NCI-H748 treated with DMSO at 0.1 percent for 48 hours (cell line): ENCODE data around the gene XPR1.
A peak's percentile ranks its signal among the peaks of the same experiment; 100 is the strongest.

Experiments used
- DNase-seq: peaks from one replicate; lab custom pipeline; 2025; lab: John Stamatoyannopoulos, UW

The XPR1 gene

GRCh38 chr1:180631766-180632325 is at the start of gene XPR1:
Gene XPR1 (plus strand): TSS chr1:180632022. CDS start chr1:180632202, 180 bp downstream.
- peak; percentile 91 for DNase-seq

GRCh38 chr1:180584869-180585268 is 47.0 kb upstream of the XPR1 start:
- DNase-seq = no peak

- DNase-seq = no peak
These were observed 45.8 kb upstream of the XPR1 start for GRCh38 chr1:180585994-180586359.

- peak; percentile 43 for DNase-seq
These were observed 45.1 kb upstream of the XPR1 start for GRCh38 chr1:180586671-180587155.

- no peak for DNase-seq
These were observed 43.7 kb upstream of the XPR1 start for GRCh38 chr1:180588121-180588520.

GRCh38 chr1:180590889-180591288 is 40.9 kb upstream of the XPR1 start:
- DNase-seq = no peak

GRCh38 chr1:180593382-180593781 is 38.4 kb upstream of the XPR1 start:
- DNase-seq = no peak

GRCh38 chr1:180594723-180595122 is 37.1 kb upstream of the XPR1 start:
- DNase-seq = peak; percentile 29

- no peak for DNase-seq
These were observed 35.9 kb upstream of the XPR1 start for GRCh38 chr1:180595966-180596365.

GRCh38 chr1:180597520-180597919 is 34.3 kb upstream of the XPR1 start:
- DNase-seq = no peak

GRCh38 chr1:180598333-180598974 is 33.4 kb upstream of the XPR1 start:
- DNase-seq = no peak

- DNase-seq = no peak
These were observed 31.5 kb upstream of the XPR1 start for GRCh38 chr1:180600343-180600742.

GRCh38 chr1:180601512-180601911 is 30.3 kb upstream of the XPR1 start:
- no peak for DNase-seq

- DNase-seq = no peak
These were observed 28.5 kb upstream of the XPR1 start for GRCh38 chr1:180603223-180603849.

GRCh38 chr1:180603850-180604226 is 28.0 kb upstream of the XPR1 start:
- DNase-seq = no peak

GRCh38 chr1:180606155-180606554 is 25.7 kb upstream of the XPR1 start:
- DNase-seq = no peak

- DNase-seq = no peak
These were observed 21.9 kb upstream of the XPR1 start for GRCh38 chr1:180609643-180610555.

- DNase-seq = no peak
These were observed 21.2 kb upstream of the XPR1 start for GRCh38 chr1:180610556-180611015.

GRCh38 chr1:180611016-180611930 is 20.5 kb upstream of the XPR1 start:
- DNase-seq = no peak

- no peak for DNase-seq
These were observed 19.2 kb upstream of the XPR1 start for GRCh38 chr1:180612632-180613031.

GRCh38 chr1:180614730-180615129 is 17.1 kb upstream of the XPR1 start:
- DNase-seq = no peak
